Measurements from ENCODE around the gene CCDC172. TPM values are rescaled to one million over a fixed set of nuclear protein-coding genes. Genes with fewer than 3 reads are reported as not detected.
A peak's percentile ranks its signal among the peaks of the same experiment; 100 is the strongest.

CCDC172 gene
- total and polyA plus RNA-seq, 2 experiments from 2014 or later, result 4.6 to 17.6 TPM

DNA sequence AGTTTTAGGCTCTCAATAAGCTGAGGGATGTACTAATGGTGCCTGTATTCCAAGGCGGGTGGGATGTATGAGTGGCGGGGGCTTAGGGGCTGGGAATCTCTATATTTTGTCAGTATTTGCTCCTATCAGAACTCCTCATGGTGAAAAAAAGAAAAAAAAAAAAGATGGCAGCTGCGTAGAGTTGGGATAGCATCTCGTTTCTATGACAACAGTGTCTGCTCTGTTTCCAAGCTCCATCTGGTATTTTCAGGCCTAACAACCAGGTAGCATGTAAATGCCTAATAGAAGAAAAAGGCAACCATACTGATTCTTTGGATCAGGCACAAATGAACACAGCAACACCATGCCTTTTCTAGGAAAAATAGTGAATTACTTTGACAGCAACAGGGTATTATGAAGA lies 11.7 kb upstream of the CCDC172 start (continued):
- TF ChIP-seq, protein P1, sequence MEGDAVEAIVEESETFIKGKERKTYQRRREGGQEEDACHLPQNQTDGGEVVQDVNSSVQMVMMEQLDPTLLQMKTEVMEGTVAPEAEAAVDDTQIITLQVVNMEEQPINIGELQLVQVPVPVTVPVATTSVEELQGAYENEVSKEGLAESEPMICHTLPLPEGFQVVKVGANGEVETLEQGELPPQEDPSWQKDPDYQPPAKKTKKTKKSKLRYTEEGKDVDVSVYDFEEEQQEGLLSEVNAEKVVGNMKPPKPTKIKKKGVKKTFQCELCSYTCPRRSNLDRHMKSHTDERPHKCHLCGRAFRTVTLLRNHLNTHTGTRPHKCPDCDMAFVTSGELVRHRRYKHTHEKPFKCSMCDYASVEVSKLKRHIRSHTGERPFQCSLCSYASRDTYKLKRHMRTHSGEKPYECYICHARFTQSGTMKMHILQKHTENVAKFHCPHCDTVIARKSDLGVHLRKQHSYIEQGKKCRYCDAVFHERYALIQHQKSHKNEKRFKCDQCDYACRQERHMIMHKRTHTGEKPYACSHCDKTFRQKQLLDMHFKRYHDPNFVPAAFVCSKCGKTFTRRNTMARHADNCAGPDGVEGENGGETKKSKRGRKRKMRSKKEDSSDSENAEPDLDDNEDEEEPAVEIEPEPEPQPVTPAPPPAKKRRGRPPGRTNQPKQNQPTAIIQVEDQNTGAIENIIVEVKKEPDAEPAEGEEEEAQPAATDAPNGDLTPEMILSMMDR (conservative IDR thresholded peaks at IDR 0.05; ENCODE audit: low read depth in 2 of 2), result no peak
- TF ChIP-seq NANOG (IDR thresholded peaks at IDR 0.05; ENCODE audit: borderline replicate concordance), result no peak
- TF ChIP-seq ZNF331 (CRISPR knock-in tag; IDR thresholded peaks at IDR 0.05; ENCODE audit: low read depth), result no peak
- TF ChIP-seq, protein P2, sequence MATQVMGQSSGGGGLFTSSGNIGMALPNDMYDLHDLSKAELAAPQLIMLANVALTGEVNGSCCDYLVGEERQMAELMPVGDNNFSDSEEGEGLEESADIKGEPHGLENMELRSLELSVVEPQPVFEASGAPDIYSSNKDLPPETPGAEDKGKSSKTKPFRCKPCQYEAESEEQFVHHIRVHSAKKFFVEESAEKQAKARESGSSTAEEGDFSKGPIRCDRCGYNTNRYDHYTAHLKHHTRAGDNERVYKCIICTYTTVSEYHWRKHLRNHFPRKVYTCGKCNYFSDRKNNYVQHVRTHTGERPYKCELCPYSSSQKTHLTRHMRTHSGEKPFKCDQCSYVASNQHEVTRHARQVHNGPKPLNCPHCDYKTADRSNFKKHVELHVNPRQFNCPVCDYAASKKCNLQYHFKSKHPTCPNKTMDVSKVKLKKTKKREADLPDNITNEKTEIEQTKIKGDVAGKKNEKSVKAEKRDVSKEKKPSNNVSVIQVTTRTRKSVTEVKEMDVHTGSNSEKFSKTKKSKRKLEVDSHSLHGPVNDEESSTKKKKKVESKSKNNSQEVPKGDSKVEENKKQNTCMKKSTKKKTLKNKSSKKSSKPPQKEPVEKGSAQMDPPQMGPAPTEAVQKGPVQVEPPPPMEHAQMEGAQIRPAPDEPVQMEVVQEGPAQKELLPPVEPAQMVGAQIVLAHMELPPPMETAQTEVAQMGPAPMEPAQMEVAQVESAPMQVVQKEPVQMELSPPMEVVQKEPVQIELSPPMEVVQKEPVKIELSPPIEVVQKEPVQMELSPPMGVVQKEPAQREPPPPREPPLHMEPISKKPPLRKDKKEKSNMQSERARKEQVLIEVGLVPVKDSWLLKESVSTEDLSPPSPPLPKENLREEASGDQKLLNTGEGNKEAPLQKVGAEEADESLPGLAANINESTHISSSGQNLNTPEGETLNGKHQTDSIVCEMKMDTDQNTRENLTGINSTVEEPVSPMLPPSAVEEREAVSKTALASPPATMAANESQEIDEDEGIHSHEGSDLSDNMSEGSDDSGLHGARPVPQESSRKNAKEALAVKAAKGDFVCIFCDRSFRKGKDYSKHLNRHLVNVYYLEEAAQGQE (IDR thresholded peaks at IDR 0.05; ENCODE audit: unreplicated experiment), result no peak
- TF ChIP-seq, protein P3, sequence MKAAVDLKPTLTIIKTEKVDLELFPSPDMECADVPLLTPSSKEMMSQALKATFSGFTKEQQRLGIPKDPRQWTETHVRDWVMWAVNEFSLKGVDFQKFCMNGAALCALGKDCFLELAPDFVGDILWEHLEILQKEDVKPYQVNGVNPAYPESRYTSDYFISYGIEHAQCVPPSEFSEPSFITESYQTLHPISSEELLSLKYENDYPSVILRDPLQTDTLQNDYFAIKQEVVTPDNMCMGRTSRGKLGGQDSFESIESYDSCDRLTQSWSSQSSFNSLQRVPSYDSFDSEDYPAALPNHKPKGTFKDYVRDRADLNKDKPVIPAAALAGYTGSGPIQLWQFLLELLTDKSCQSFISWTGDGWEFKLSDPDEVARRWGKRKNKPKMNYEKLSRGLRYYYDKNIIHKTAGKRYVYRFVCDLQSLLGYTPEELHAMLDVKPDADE (IDR thresholded peaks at IDR 0.05), result no peak
- TF ChIP-seq EZH2phosphoT487 (IDR thresholded peaks at IDR 0.05; ENCODE audit: unreplicated experiment), result no peak

DNA sequence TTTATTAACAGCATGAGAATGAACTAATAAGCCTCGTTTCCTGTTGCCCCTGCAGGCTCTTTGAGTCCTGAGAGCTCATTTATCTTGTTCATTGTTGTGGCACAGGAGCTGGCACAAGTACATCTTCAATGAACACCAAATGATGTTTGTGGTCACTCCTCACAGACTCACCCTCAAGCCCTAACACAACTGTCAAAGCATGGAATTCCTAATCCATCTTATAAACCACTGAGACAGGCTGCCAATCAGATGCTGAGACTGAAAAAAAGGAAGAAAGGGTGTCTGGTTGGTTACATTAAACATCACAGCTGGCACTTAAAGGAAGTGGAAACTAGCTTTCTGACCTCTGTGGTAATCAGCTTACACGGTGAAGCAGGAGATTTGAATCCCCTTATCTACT lies 7.7 kb upstream of the CCDC172 start:
- H3K4me2 ChIP-seq, result no peak overlapping the region
- ATAC-seq, result no peak

More for the DNA sequence above, 7.7 kb upstream of the CCDC172 start:
- H3K4me3 Mint-ChIP-seq, result no peak overlapping the region
- Histone ChIP-seq H3K27ac (ENCODE audit: low read depth) (no peak overlapping the region), H3K79me2 (replicated peaks; ENCODE audit: insufficient read depth) (no peaks in the 10 kb centered on the region), H3K4me1 (ENCODE audit: insufficient read depth) (peaks cover 5% of the 10 kb centered on the region; the same call in 1 of the 2 replicates), H3K4me3 (no peak overlapping the region), H2AFZ (peak overlapping the region; percentile 43; the same call in 1 of the 2 replicates), H4K20me1 (replicated peaks; ENCODE audit: insufficient read depth) (no peaks in the 10 kb centered on the region), H3K27me3 (ENCODE audit: insufficient read depth) (no peaks in the 10 kb centered on the region), H3K36me3 (ENCODE audit: insufficient read depth) (no peaks in the 10 kb centered on the region), H3F3A (replicated peaks; ENCODE audit: low read depth) (no peaks in the 10 kb centered on the region), H3K9me2 (ENCODE audit: insufficient read depth) (0 out of 2 replicates have a peak, but pooled peaks cover 5% of the 10 kb centered on the region)
- no peaks in the 10 kb centered on the region for H3K36me3 Mint-ChIP-seq (ENCODE audit: low read depth)
- H3K27me3 Mint-ChIP-seq (ENCODE audit: insufficient read depth, low read depth, poor library complexity), result no peaks in the 10 kb centered on the region
- TF ChIP-seq, protein P2 (IDR thresholded peaks at IDR 0.05; ENCODE audit: unreplicated experiment), result no peak
- no peak for TF ChIP-seq STAT1 (IDR thresholded peaks at IDR 0.05; ENCODE audit: unreplicated experiment)
- no peak for TF ChIP-seq POLR2AphosphoS5 (IDR thresholded peaks at IDR 0.05; ENCODE audit: low read depth)
- TF ChIP-seq, protein P3 (IDR thresholded peaks at IDR 0.05), result no peak
- no peak overlapping the region for H3K27ac Mint-ChIP-seq
- peaks cover 7% of the 10 kb centered on the region for H3K4me1 Mint-ChIP-seq
- DNase-seq (ENCODE audit: low spot score), result no peak
- H3K9me3 Mint-ChIP-seq, result no peaks in the 10 kb centered on the region; the same call in 2 of the 3 replicates

All from GM23338 (cell line).